GM20000 (cell line): ENCODE results near the gene KCNJ13.

Experiments
- DNase-seq: peaks from one replicate; pipeline ENCODE4 v3.0.0; 2012; ENCODE audit warnings: low spot score
- CTCF ChIP-seq: IDR thresholded peaks from 2 replicates; pipeline ENCODE4 v1.5.1; 2012; ENCODE audit warnings: mild to moderate bottlenecking, control low read depth; ENCODE audit errors: extremely low read depth, missing control alignments

The KCNJ13 gene

GRCh38 chr2:232776435-232776834, at the start of gene KCNJ13:
Gene KCNJ13 (minus strand): TSS chr2:232776565. CDS start chr2:232771362, 5,203 bp downstream.
- no peak for TF ChIP-seq CTCF
- DNase-seq: no peak

- no peak for DNase-seq
- no peak for TF ChIP-seq CTCF
Measured at GRCh38 chr2:232817756-232818155, 41.4 kb upstream of the KCNJ13 start.

GRCh38 chr2:232816657-232817056, 40.3 kb upstream of the KCNJ13 start:
- no peak for DNase-seq
- no peak for TF ChIP-seq CTCF

GRCh38 chr2:232815569-232815968, 39.2 kb upstream of the KCNJ13 start:
- no peak for TF ChIP-seq CTCF
- DNase-seq: no peak

GRCh38 chr2:232810444-232810843, 34.1 kb upstream of the KCNJ13 start:
- no peak for DNase-seq
- no peak for TF ChIP-seq CTCF

- no peak for DNase-seq
- no peak for TF ChIP-seq CTCF
Measured at GRCh38 chr2:232809349-232810124, 33.2 kb upstream of the KCNJ13 start.

- no peak for DNase-seq
- TF ChIP-seq CTCF: no peak
Measured at GRCh38 chr2:232802091-232802490, 25.7 kb upstream of the KCNJ13 start.
